Heart left ventricle (tissue), 13 donors: ENCODE results near the gene IARS1.

ENCODE experiments used
- CTCF ChIP-seq, 12 donors: fragments of 200-600 bp; sonication (generic) in 4 of 12; IDR thresholded peaks; one replicate each; pipeline versions ENCODE4 v1.5.0 to v1.8.0; 2018 to 2022; ENCODE audit warnings: antibody characterized with exemption in 12 of 12, mild to moderate bottlenecking in 5 of 12
- POLR2A ChIP-seq, 2 donors: fragments of 450-650 bp; IDR thresholded peaks; one replicate each; pipeline ENCODE4 v1.6.1; 2017; ENCODE audit warnings: antibody characterized with exemption in 2 of 2, mild to moderate bottlenecking in 2 of 2, moderate library complexity in 2 of 2
- donor health status: ischemic (EF 13 %, LVEDD 7.1; RV severe dilation, severe dysfunction).
- donor health status: DM: no; HTN: yes; CAD: no.
- donor health status: DM: no; HTN: no; CAD: no.
- donor health status: ischemic (EF 25% LVEDD 6.9; RV normal size, moderate dysfunction).
- donor health status: ischemic (EF 25% LVEDD 5.7; RV mildly dilated, moderate dysfunction).
- donor health status: ischemic (EF 35%, LVEDD 5.7; RV mildly dilated, moderate dysfunction).
- donor health status: nonischemic (EF 11% LVEDD 7.7; RV severe dilation, severe dysfunction).
- donor health status: DM: yes; HTN: yes; CAD: no.
- donor health status: PGD.
- donor health status: ischemic (EF 29% LVEDD 5.4; RV normal size, mild dysfunction).
- donor health status: nonischemic (EF 23%, LVEDD 6.1; RV moderate dilation, normal function).

DNA sequence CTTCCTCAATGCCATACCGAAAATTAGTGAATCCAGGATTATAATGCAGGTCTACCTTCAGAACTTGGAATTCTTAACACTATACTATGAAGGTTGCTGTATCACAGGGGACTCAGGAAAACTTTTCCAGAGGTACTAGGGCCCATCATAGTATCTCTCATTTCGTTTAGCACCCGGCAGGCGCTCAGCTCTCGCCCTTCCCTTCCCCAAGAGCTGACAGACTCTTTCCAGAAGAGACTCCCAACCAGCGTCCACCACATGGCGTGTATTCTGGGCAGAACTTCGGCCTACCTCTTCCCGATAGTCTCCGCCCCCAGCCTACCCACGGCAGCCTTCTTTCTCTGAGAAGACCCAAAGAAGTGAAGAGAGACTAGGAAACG lies 31.4 kb upstream of the IARS1 start:
- TF ChIP-seq CTCF (IDR thresholded peaks at IDR 0.05) (no peak), POLR2A (IDR thresholded peaks at IDR 0.05) (peak in 1 of 2 donors; percentile 24)
